ENCODE measurements around the gene LRIT2.
A peak's percentile ranks its signal among the peaks of the same experiment; 100 is the strongest.

Gene LRIT2

GRCh38 chr10:84241185-84241790 lies 15.9 kb upstream of the LRIT2 start, which contains the start of gene LRIT1:
TSS of gene LRIT1 (minus strand) at chr10:84241546. CDS start at chr10:84241439, 107 bp downstream.
- DNase-seq = no peak

- DNase-seq = no peak
Measured at GRCh38 chr10:84238909-84239308, 13.6 kb upstream of the LRIT2 start.

GRCh38 chr10:84237199-84238051 lies 12.1 kb upstream of the LRIT2 start:
- DNase-seq = peak; percentile 70

GRCh38 chr10:84236807-84237198 lies 11.5 kb upstream of the LRIT2 start:
- DNase-seq = no peak

GRCh38 chr10:84235096-84235495 lies 9.8 kb upstream of the LRIT2 start:
- DNase-seq = no peak

- DNase-seq = no peak
Measured at GRCh38 chr10:84234479-84234878, 9.1 kb upstream of the LRIT2 start.

- DNase-seq = no peak
Measured at GRCh38 chr10:84233940-84234339, 8.6 kb upstream of the LRIT2 start.

- no peak for DNase-seq
Measured at GRCh38 chr10:84232376-84232775, 7.0 kb upstream of the LRIT2 start.

GRCh38 chr10:84230359-84230758 lies 5.0 kb upstream of the LRIT2 start:
- DNase-seq = no peak

GRCh38 chr10:84227810-84228209 lies 2.5 kb upstream of the LRIT2 start:
- DNase-seq = no peak

GRCh38 chr10:84226616-84227015 lies 1.3 kb upstream of the LRIT2 start:
- DNase-seq = no peak

GRCh38 chr10:84224411-84225028 lies 824 bp downstream of the LRIT2 start:
- DNase-seq = peak; percentile 70

- DNase-seq = no peak
Measured at GRCh38 chr10:84221916-84222315, 3.4 kb downstream of the LRIT2 start.

GRCh38 chr10:84217746-84218145 lies 7.6 kb downstream of the LRIT2 start:
- no peak for DNase-seq

GRCh38 chr10:84216834-84217233 lies 8.5 kb downstream of the LRIT2 start:
- DNase-seq = no peak

- no peak for DNase-seq
Measured at GRCh38 chr10:84214612-84215235, 10.6 kb downstream of the LRIT2 start.

GRCh38 chr10:84214046-84214572 lies 11.2 kb downstream of the LRIT2 start:
- no peak for DNase-seq

GRCh38 chr10:84213076-84213475 lies 12.3 kb downstream of the LRIT2 start:
- DNase-seq = no peak

GRCh38 chr10:84212014-84212413 lies 13.3 kb downstream of the LRIT2 start:
- DNase-seq = no peak

- DNase-seq = no peak
Measured at GRCh38 chr10:84211566-84211965, 13.8 kb downstream of the LRIT2 start.

- DNase-seq = no peak
Measured at GRCh38 chr10:84208023-84208422, 17.3 kb downstream of the LRIT2 start.

GRCh38 chr10:84205853-84206525 lies 19.4 kb downstream of the LRIT2 start:
- peak; percentile 22 for DNase-seq
